ENCODE results near the gene INHBA.

Gene INHBA

GRCh38 chr7:41708581-41709358 lies 5.9 kb upstream of the INHBA start:
- Histone ChIP-seq H3K36me3 (ENCODE audit: insufficient read depth, low read length) (no peaks in the 10 kb centered on the region), H3K27ac (no peak overlapping the region), H3K9ac (ENCODE audit: insufficient read length) (no peak overlapping the region), H3K4me3 (no peak overlapping the region), H3K9me3 (ENCODE audit: low read depth, low read length) (no peaks in the 10 kb centered on the region)
- TF ChIP-seq EZH2 (IDR thresholded peaks at IDR 0.05) (no peak), FOXP2 (optimal IDR thresholded peaks at IDR 0.05; ENCODE audit: control extremely low read depth, extremely low read length, insufficient read depth) (no peak), POLR2AphosphoS5 (IDR thresholded peaks at IDR 0.05; ENCODE audit: borderline replicate concordance, low read depth, low read length) (no peak)
- DNase-seq (ENCODE audit: low read depth, low spot score) = no peak

- TF ChIP-seq POLR2AphosphoS5 (IDR thresholded peaks at IDR 0.05; ENCODE audit: borderline replicate concordance, low read depth, low read length) (no peak), FOXP2 (optimal IDR thresholded peaks at IDR 0.05; ENCODE audit: control extremely low read depth, extremely low read length, insufficient read depth) (no peak), EZH2 (IDR thresholded peaks at IDR 0.05) (no peak)
Measured at GRCh38 chr7:41706228-41706930, 3.5 kb upstream of the INHBA start.

GRCh38 chr7:41705109-41705901 lies 2.4 kb upstream of the INHBA start:
- H3K27ac ChIP-seq = no peak overlapping the region

More at GRCh38 chr7:41706228-41706930, 3.5 kb upstream of the INHBA start:
- no peaks in the 10 kb centered on the region for H3K36me3 ChIP-seq (ENCODE audit: insufficient read depth, low read length)
- DNase-seq (ENCODE audit: low read depth, low spot score) = no peak
- H3K27ac ChIP-seq = no peak overlapping the region
- H3K4me3 ChIP-seq = no peak overlapping the region
- H3K9ac ChIP-seq (ENCODE audit: insufficient read length) = no peak overlapping the region
- no peaks in the 10 kb centered on the region for H3K9me3 ChIP-seq (ENCODE audit: low read depth, low read length)

GRCh38 chr7:41701068-41701941 lies 1.6 kb downstream of the INHBA start:
- no peak overlapping the region for H3K27ac ChIP-seq
- no peaks in the 10 kb centered on the region for H3K36me3 ChIP-seq (ENCODE audit: insufficient read depth, low read length)
- TF ChIP-seq POLR2AphosphoS5 (IDR thresholded peaks at IDR 0.05; ENCODE audit: borderline replicate concordance, low read depth, low read length) = no peak
- no peak for TF ChIP-seq FOXP2 (optimal IDR thresholded peaks at IDR 0.05; ENCODE audit: control extremely low read depth, extremely low read length, insufficient read depth)
- no peak for TF ChIP-seq EZH2 (IDR thresholded peaks at IDR 0.05)
- DNase-seq (ENCODE audit: low read depth, low spot score) = no peak
- H3K4me3 ChIP-seq = no peak overlapping the region
- H3K9ac ChIP-seq (ENCODE audit: insufficient read length) = no peak overlapping the region
- no peaks in the 10 kb centered on the region for H3K9me3 ChIP-seq (ENCODE audit: low read depth, low read length)

More at GRCh38 chr7:41705109-41705901, 2.4 kb upstream of the INHBA start:
- DNase-seq (ENCODE audit: low read depth, low spot score) = no peak
- no peak for TF ChIP-seq POLR2AphosphoS5 (IDR thresholded peaks at IDR 0.05; ENCODE audit: borderline replicate concordance, low read depth, low read length)
- TF ChIP-seq FOXP2 (optimal IDR thresholded peaks at IDR 0.05; ENCODE audit: control extremely low read depth, extremely low read length, insufficient read depth) = no peak
- TF ChIP-seq EZH2 (IDR thresholded peaks at IDR 0.05) = no peak
- Histone ChIP-seq H3K9ac (ENCODE audit: insufficient read length) (no peak overlapping the region), H3K36me3 (ENCODE audit: insufficient read depth, low read length) (no peaks in the 10 kb centered on the region), H3K9me3 (ENCODE audit: low read depth, low read length) (no peaks in the 10 kb centered on the region), H3K4me3 (no peak overlapping the region)

- H3K36me3 ChIP-seq (ENCODE audit: insufficient read depth, low read length) = no peaks in the 10 kb centered on the region
- H3K27ac ChIP-seq = no peak overlapping the region
- no peak for DNase-seq (ENCODE audit: low read depth, low spot score)
- no peak overlapping the region for H3K4me3 ChIP-seq
- no peaks in the 10 kb centered on the region for H3K9me3 ChIP-seq (ENCODE audit: low read depth, low read length)
- no peak for TF ChIP-seq POLR2AphosphoS5 (IDR thresholded peaks at IDR 0.05; ENCODE audit: borderline replicate concordance, low read depth, low read length)
- no peak for TF ChIP-seq FOXP2 (optimal IDR thresholded peaks at IDR 0.05; ENCODE audit: control extremely low read depth, extremely low read length, insufficient read depth)
- no peak for TF ChIP-seq EZH2 (IDR thresholded peaks at IDR 0.05)
- H3K9ac ChIP-seq (ENCODE audit: insufficient read length) = no peak overlapping the region
Measured at GRCh38 chr7:41700044-41700471, 2.8 kb downstream of the INHBA start.

GRCh38 chr7:41699516-41699915 lies 3.4 kb downstream of the INHBA start:
- no peak for TF ChIP-seq EZH2 (IDR thresholded peaks at IDR 0.05)
- no peak for TF ChIP-seq POLR2AphosphoS5 (IDR thresholded peaks at IDR 0.05; ENCODE audit: borderline replicate concordance, low read depth, low read length)
- TF ChIP-seq FOXP2 (optimal IDR thresholded peaks at IDR 0.05; ENCODE audit: control extremely low read depth, extremely low read length, insufficient read depth) = no peak

DNA sequence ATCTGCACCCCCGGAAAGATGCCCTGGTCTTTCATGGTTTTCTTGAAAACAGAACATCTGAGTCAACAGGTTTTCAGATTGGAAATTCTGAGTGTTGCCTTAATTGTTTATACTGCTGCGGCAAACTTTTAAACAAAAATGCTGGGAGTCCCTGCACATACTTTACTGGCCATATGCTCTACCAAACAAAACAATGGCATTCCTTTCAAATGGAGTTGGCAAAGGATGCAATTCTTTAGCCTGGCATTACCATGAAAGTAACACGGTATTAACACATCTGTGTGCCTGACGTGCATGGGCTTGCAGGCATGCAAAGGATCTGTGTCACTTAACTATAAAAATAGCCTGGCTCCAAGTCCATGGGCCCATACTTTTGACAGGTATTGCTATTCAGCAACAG lies 4.2 kb downstream of the INHBA start:
- Histone ChIP-seq H3K36me3 (ENCODE audit: insufficient read depth, low read length) (no peaks in the 10 kb centered on the region), H3K27ac (no peak overlapping the region), H3K4me3 (no peak overlapping the region), H3K9ac (ENCODE audit: insufficient read length) (no peak overlapping the region), H3K9me3 (ENCODE audit: low read depth, low read length) (no peaks in the 10 kb centered on the region)
- DNase-seq (ENCODE audit: low read depth, low spot score) = no peak
- TF ChIP-seq FOXP2 (optimal IDR thresholded peaks at IDR 0.05; ENCODE audit: control extremely low read depth, extremely low read length, insufficient read depth) = no peak
- no peak for TF ChIP-seq POLR2AphosphoS5 (IDR thresholded peaks at IDR 0.05; ENCODE audit: borderline replicate concordance, low read depth, low read length)
- TF ChIP-seq EZH2 (IDR thresholded peaks at IDR 0.05) = no peak

More at GRCh38 chr7:41699516-41699915, 3.4 kb downstream of the INHBA start:
- no peaks in the 10 kb centered on the region for H3K36me3 ChIP-seq (ENCODE audit: insufficient read depth, low read length)
- H3K9ac ChIP-seq (ENCODE audit: insufficient read length) = no peak overlapping the region
- no peak overlapping the region for H3K4me3 ChIP-seq
- no peaks in the 10 kb centered on the region for H3K9me3 ChIP-seq (ENCODE audit: low read depth, low read length)
- H3K27ac ChIP-seq = no peak overlapping the region
- DNase-seq (ENCODE audit: low read depth, low spot score) = no peak

All from SK-N-MC (cell line).